DOHH2 (cell line): Measurements from ENCODE around the gene ILF2.
A peak's percentile ranks its signal among the peaks of the same experiment; 100 is the strongest.
"Not testable (repeated sequence)": the region's sequence is repeated elsewhere in the genome, so short reads cannot be mapped to it uniquely, and the experiment has no call there.

Experiments used
- H3F3A ChIP-seq: fragments of 200-600 bp; sonication (generic), shearing (Covaris generic); 2 replicates; pipeline ENCODE4 v1.6.0; 2016; ENCODE audit warnings: antibody characterized with exemption, mild to moderate bottlenecking; ENCODE audit not compliant: control insufficient read depth, insufficient read depth
- H3K27ac ChIP-seq: fragments of 200-600 bp; sonication (generic); 2 replicates; pipeline ENCODE4 v1.5.1; 2014; ENCODE audit warnings: low read depth, mild to moderate bottlenecking, low read length, moderate library complexity
- H3K27me3 ChIP-seq: fragments of 200-600 bp; sonication (generic); 2 replicates; pipeline ENCODE4 v1.6.1; 2014; ENCODE audit warnings: mild to moderate bottlenecking, low read length, mixed read lengths; ENCODE audit not compliant: control insufficient read depth
- H3K36me3 ChIP-seq: fragments of 200-600 bp; sonication (generic); 2 replicates; pipeline ENCODE4 v1.6.1; 2014; ENCODE audit warnings: mild to moderate bottlenecking, low read length, moderate library complexity, mixed read lengths; ENCODE audit not compliant: control insufficient read depth
- H3K4me1 ChIP-seq: fragments of 200-600 bp; sonication (generic); 2 replicates; pipeline ENCODE4 v1.6.1; 2014; ENCODE audit warnings: mild to moderate bottlenecking, low read length, mixed read lengths; ENCODE audit not compliant: control insufficient read depth
- H3K4me2 ChIP-seq: fragments of 200-600 bp; sonication (generic); 2 replicates; pipeline ENCODE4 v1.6.0; 2014; ENCODE audit warnings: mild to moderate bottlenecking, low read length, moderate library complexity
- H3K4me3 ChIP-seq: fragments of 200-600 bp; sonication (generic); 2 replicates; pipeline ENCODE4 v1.5.1; 2014; ENCODE audit warnings: mild to moderate bottlenecking, low read length, mixed read lengths
- H3K79me2 ChIP-seq: fragments of 200-600 bp; sonication (generic); 2 replicates; pipeline ENCODE4 v1.6.1; 2014; ENCODE audit warnings: mild to moderate bottlenecking, low read length, mixed read lengths; ENCODE audit not compliant: control insufficient read depth
- H3K9me2 ChIP-seq: fragments of 200-600 bp; sonication (generic); replicated peaks from 2 replicates; pipeline ENCODE4 v1.6.1; 2014; ENCODE audit warnings: mild to moderate bottlenecking, low read length, mixed read lengths; ENCODE audit not compliant: control insufficient read depth
- H3K9me3 ChIP-seq: fragments of 200-600 bp; sonication (generic); 2 replicates; pipeline ENCODE4 v1.6.1; 2014; ENCODE audit warnings: antibody characterized with exemption, low read length, mixed read lengths; ENCODE audit not compliant: control insufficient read depth, insufficient read depth
- H4K20me1 ChIP-seq: fragments of 200-600 bp; sonication (generic); 2 replicates; pipeline ENCODE4 v1.6.0; 2014; ENCODE audit warnings: low read depth, mild to moderate bottlenecking, antibody characterized with exemption, low read length, moderate library complexity; ENCODE audit not compliant: control insufficient read depth, insufficient read depth
- CTCF ChIP-seq: fragments of 200-600 bp; sonication (generic); IDR thresholded peaks from one replicate; pipeline ENCODE4 v1.5.1; 2014; ENCODE audit warnings: antibody characterized with exemption, mild to moderate bottlenecking, low read depth, low read length; ENCODE audit not compliant: poor library complexity, severe bottlenecking
- EZH2phosphoT487 ChIP-seq: fragments of 200-600 bp; sonication (generic); IDR thresholded peaks from 2 replicates; pipeline ENCODE4 v1.6.1; 2017; ENCODE audit warnings: borderline replicate concordance, mild to moderate bottlenecking, antibody characterized with exemption, low read length, moderate library complexity, mixed read lengths

ILF2 gene

GRCh38 chr1:153673511-153673910 is 2.7 kb upstream of the ILF2 start:
- Histone ChIP-seq H3K4me2 (no peak overlapping the region), H3K27me3 (peaks cover 7% of the 10 kb centered on the region), H3K4me1 (peaks cover 18% of the 10 kb centered on the region), H3K9me3 (no peaks in the 10 kb centered on the region), H3K27ac (no peak overlapping the region), H3K79me2 (peaks cover 23% of the 10 kb centered on the region), H3K4me3 (no peak overlapping the region), H3K36me3 (peaks cover 22% of the 10 kb centered on the region), H3F3A (peaks cover 9% of the 10 kb centered on the region; the same call in 1 of the 2 replicates), H4K20me1 (no peaks in the 10 kb centered on the region), H3K9me2 (no peaks in the 10 kb centered on the region)
- no peak for TF ChIP-seq CTCF
- TF ChIP-seq EZH2phosphoT487 = no peak

GRCh38 chr1:153671628-153672353 is 998 bp upstream of the ILF2 start:
- not testable (repeated sequence) for H4K20me1 ChIP-seq, H3K27me3 ChIP-seq, H3K9me3 ChIP-seq, H3K9me2 ChIP-seq
- peak overlapping the region; percentile 87 for H3K4me2 ChIP-seq
- peaks cover 21% of the 10 kb centered on the region for H3K4me1 ChIP-seq
- peak overlapping the region; percentile 88 for H3K4me3 ChIP-seq
- peak overlapping the region; percentile 51 for H3K27ac ChIP-seq
- H3K36me3 ChIP-seq = peaks cover 39% of the 10 kb centered on the region
- H3F3A ChIP-seq = peaks cover 12% of the 10 kb centered on the region
- peaks cover 37% of the 10 kb centered on the region for H3K79me2 ChIP-seq

GRCh38 chr1:153670257-153670858 is 435 bp downstream of the ILF2 start:
- H3K4me2 ChIP-seq = peak overlapping the region; percentile 93
- H3K27ac ChIP-seq = peak overlapping the region; percentile 55
- peaks cover 18% of the 10 kb centered on the region for H3F3A ChIP-seq
- peak overlapping the region; percentile 91 for H3K4me3 ChIP-seq
- H3K79me2 ChIP-seq = peaks cover 37% of the 10 kb centered on the region
- peaks cover 54% of the 10 kb centered on the region for H3K36me3 ChIP-seq
- H3K9me2 ChIP-seq = no peaks in the 10 kb centered on the region
- no peaks in the 10 kb centered on the region for H3K27me3 ChIP-seq
- no peaks in the 10 kb centered on the region for H4K20me1 ChIP-seq
- H3K4me1 ChIP-seq = peaks cover 21% of the 10 kb centered on the region
- no peaks in the 10 kb centered on the region for H3K9me3 ChIP-seq
- TF ChIP-seq CTCF = no peak
- no peak for TF ChIP-seq EZH2phosphoT487

- peaks cover 61% of the 10 kb centered on the region for H3K36me3 ChIP-seq
- peaks cover 21% of the 10 kb centered on the region for H3K4me1 ChIP-seq
- H3F3A ChIP-seq = peaks cover 25% of the 10 kb centered on the region
- H3K4me2 ChIP-seq = peak overlapping the region; percentile 93
- H3K79me2 ChIP-seq = peaks cover 37% of the 10 kb centered on the region
- no peaks in the 10 kb centered on the region for H3K9me2 ChIP-seq
- H3K9me3 ChIP-seq = no peaks in the 10 kb centered on the region
- no peak overlapping the region for H3K27ac ChIP-seq
- TF ChIP-seq CTCF (no peak), EZH2phosphoT487 (no peak)
- H4K20me1 ChIP-seq = no peaks in the 10 kb centered on the region
- no peaks in the 10 kb centered on the region for H3K27me3 ChIP-seq
- peak overlapping the region; percentile 91 for H3K4me3 ChIP-seq
Measured at GRCh38 chr1:153669606-153670005, 1.2 kb downstream of the ILF2 start.

- not testable (repeated sequence) for H3K9me3 ChIP-seq, H4K20me1 ChIP-seq, H3K4me3 ChIP-seq, H3K9me2 ChIP-seq, H3K27ac ChIP-seq, H3K27me3 ChIP-seq
- H3F3A ChIP-seq = peaks cover 34% of the 10 kb centered on the region
- peaks cover 21% of the 10 kb centered on the region for H3K4me1 ChIP-seq
- H3K79me2 ChIP-seq = peaks cover 37% of the 10 kb centered on the region
- H3K4me2 ChIP-seq = peak overlapping the region; percentile 93
- peaks cover 71% of the 10 kb centered on the region for H3K36me3 ChIP-seq
Measured at GRCh38 chr1:153668672-153669071, 2.1 kb downstream of the ILF2 start.
